H1 (cell line): ENCODE data around the gene P3R3URF. TPM values are rescaled to one million over a fixed set of nuclear protein-coding genes. Genes with fewer than 3 reads are reported as not detected.
A peak's percentile ranks its signal among the peaks of the same experiment; 100 is the strongest.

Source experiments
- CTCF ChIA-PET: fragments of 300-600 bp; sonication (Branson Sonifier 250); formaldehyde crosslinking; loops from one replicate; lab custom pipeline; 2021; ENCODE audit not compliant: partially characterized antibody; lab: Charles Lee
- POLR2A ChIA-PET: fragments of 300-600 bp; sonication (Branson Sonifier 250); formaldehyde crosslinking; loops from one replicate; lab custom pipeline; 2021; ENCODE audit warnings: inconsistent platforms; ENCODE audit not compliant: partially characterized antibody; lab: Charles Lee
- DNase-seq, 2 experiments: peaks; one replicate each; pipeline versions ENCODE4 v3.0.0 to v3.0.0-alpha.2; 2010 to 2022; ENCODE audit warnings: low spot score in 2 of 2, low read depth in 1 of 2, mixed read lengths in 1 of 2
- FAIRE-seq: peaks from 2 replicates; lab custom pipeline; 2011; peaks lifted over from hg19 to GRCh38; lab: Jason Lieb, UNC
- H2AFZ ChIP-seq: 2 replicates; pipeline ENCODE4 v1.8.1; 2012; ENCODE audit warnings: low read length, inconsistent platforms
- H2AK5ac ChIP-seq: 2 replicates; pipeline ENCODE4 v1.6.1; 2013; ENCODE audit warnings: low read depth, low read length
- H2BK120ac ChIP-seq: replicated peaks from 2 replicates; pipeline ENCODE3; 2013; ENCODE audit warnings: low read depth, low read length, inconsistent platforms
- H2BK12ac ChIP-seq: 2 replicates; pipeline ENCODE4 v1.6.1; 2013; ENCODE audit warnings: low read depth, low read length
- H2BK15ac ChIP-seq: 2 replicates; pipeline ENCODE4 v1.6.1; 2013; ENCODE audit warnings: low read length
- H2BK20ac ChIP-seq: 2 replicates; pipeline ENCODE4 v1.6.1; 2013; ENCODE audit warnings: low read length
- H2BK5ac ChIP-seq: 2 replicates; pipeline ENCODE4 v1.6.1; 2013; ENCODE audit warnings: low read depth, low read length
- H3K14ac ChIP-seq: 2 replicates; pipeline ENCODE4 v1.6.1; 2013; ENCODE audit warnings: inconsistent platforms; ENCODE audit not compliant: insufficient read length
- H3K18ac ChIP-seq: 2 replicates; pipeline ENCODE4 v1.6.1; 2013; ENCODE audit warnings: low read length; ENCODE audit errors: extremely low read depth
- H3K23ac ChIP-seq: 2 replicates; pipeline ENCODE4 v1.6.1; 2013; ENCODE audit warnings: inconsistent platforms; ENCODE audit not compliant: insufficient read length
- H3K23me2 ChIP-seq: 2 replicates; pipeline ENCODE4 v1.6.1; 2013; ENCODE audit warnings: low read depth, low read length
- H3K27ac ChIP-seq: 2 replicates; pipeline ENCODE4 v1.6.1; 2011; ENCODE audit warnings: low read depth, low read length, inconsistent platforms
- H3K27me3 ChIP-seq, 4 experiments: replicated peaks in 1 of 4; 1 replicate in 1 of 4; 2 replicates in 3 of 4; pipeline versions ENCODE4 v1.6.1 to v1.8.1; 2011 to 2013; ENCODE audit warnings: low read length in 3 of 4, mild to moderate bottlenecking in 3 of 4, inconsistent platforms in 2 of 4, mixed read lengths in 2 of 4, moderate library complexity in 1 of 4; ENCODE audit not compliant: control insufficient read depth in 3 of 4, insufficient read depth in 3 of 4; ENCODE audit errors: extremely low read depth in 1 of 4
- H3K36me3 ChIP-seq, 4 experiments: 2 replicates each; pipeline versions ENCODE4 v1.6.1 to v1.8.1; 2011 to 2013; ENCODE audit warnings: mild to moderate bottlenecking in 4 of 4, low read length in 3 of 4, moderate library complexity in 2 of 4, control low read depth in 1 of 4, inconsistent platforms in 1 of 4; ENCODE audit not compliant: insufficient read depth in 4 of 4, control insufficient read depth in 2 of 4
- H3K4ac ChIP-seq: replicated peaks from 2 replicates; pipeline ENCODE3; 2013; ENCODE audit warnings: low read length, low read depth, mixed read lengths, inconsistent platforms; ENCODE audit not compliant: insufficient read length
- H3K4me1 ChIP-seq, 4 experiments: replicated peaks in 1 of 4; 1 replicate in 1 of 4; 2 replicates in 3 of 4; pipeline versions ENCODE4 v1.6.1 to v1.8.1; 2011 to 2013; ENCODE audit warnings: low read length in 3 of 4, inconsistent platforms in 2 of 4, mixed read lengths in 1 of 4; ENCODE audit not compliant: insufficient read depth in 4 of 4, control insufficient read depth in 3 of 4
- H3K4me2 ChIP-seq, 2 experiments: 2 replicates each; pipeline versions ENCODE4 v1.6.1 to v1.8.1; 2011 to 2013; ENCODE audit warnings: low read depth in 2 of 2, low read length in 2 of 2, control low read depth in 1 of 2, inconsistent platforms in 1 of 2, mild to moderate bottlenecking in 1 of 2; ENCODE audit not compliant: insufficient read depth in 1 of 2
- H3K4me3 ChIP-seq, 4 experiments: fragments of 200-600, 300-600 bp in 1 of 4; sonication (generic), shearing (Covaris generic), sonication (Bioruptor Twin) in 1 of 4; 2 replicates each; pipeline versions ENCODE4 v1.5.1 to v1.8.1; 2011 to 2016; ENCODE audit warnings: low read length in 4 of 4, low read depth in 3 of 4, control low read depth in 2 of 4, inconsistent platforms in 2 of 4, mild to moderate bottlenecking in 2 of 4, mixed read lengths in 1 of 4, moderate library complexity in 1 of 4; ENCODE audit not compliant: insufficient read depth in 2 of 4; ENCODE audit errors: extremely low read depth in 1 of 4
- H3K56ac ChIP-seq: replicated peaks from 2 replicates; pipeline ENCODE3; 2013; ENCODE audit warnings: low read depth, mild to moderate bottlenecking, mixed read lengths, low read length, inconsistent platforms; ENCODE audit not compliant: insufficient read length
- H3K79me1 ChIP-seq: 2 replicates; pipeline ENCODE4 v1.6.1; 2013; ENCODE audit warnings: low read depth, low read length, control low read depth
- H3K79me2 ChIP-seq, 2 experiments: 2 replicates each; pipeline versions ENCODE4 v1.6.1 to v1.8.1; 2012 to 2013; ENCODE audit warnings: low read length in 2 of 2, mild to moderate bottlenecking in 2 of 2, inconsistent platforms in 1 of 2; ENCODE audit not compliant: insufficient read depth in 2 of 2, control insufficient read depth in 1 of 2
- H3K9ac ChIP-seq, 4 experiments: replicated peaks in 1 of 4; 1 replicate in 1 of 4; 2 replicates in 3 of 4; pipeline versions ENCODE4 v1.6.1 to v1.8.1; 2011 to 2013; ENCODE audit warnings: low read depth in 3 of 4, low read length in 3 of 4, control low read depth in 2 of 4, mild to moderate bottlenecking in 2 of 4, moderate library complexity in 2 of 4, inconsistent platforms in 1 of 4; ENCODE audit errors: extremely low read depth in 1 of 4
- H3K9me3 ChIP-seq, 2 experiments: 2 replicates each; pipeline versions ENCODE4 v1.6.1 to v1.8.1; 2012 to 2013; ENCODE audit warnings: mild to moderate bottlenecking in 2 of 2, moderate library complexity in 2 of 2, control low read depth in 1 of 2, inconsistent platforms in 1 of 2, low read depth in 1 of 2, low read length in 1 of 2, mixed read lengths in 1 of 2; ENCODE audit not compliant: insufficient read depth in 2 of 2
- H4K20me1 ChIP-seq, 2 experiments: replicated peaks in 1 of 2; 2 replicates each; pipeline versions ENCODE3 to v1.8.1; 2011 to 2013; ENCODE audit warnings: inconsistent platforms in 2 of 2, low read length in 2 of 2, mild to moderate bottlenecking in 1 of 2; ENCODE audit not compliant: insufficient read depth in 2 of 2, control insufficient read depth in 1 of 2
- H4K5ac ChIP-seq: 2 replicates; pipeline ENCODE4 v1.6.1; 2013; ENCODE audit warnings: low read length, low read depth, mixed read lengths, inconsistent platforms; ENCODE audit not compliant: insufficient read length
- H4K8ac ChIP-seq: 2 replicates; pipeline ENCODE4 v1.8.0; 2013; ENCODE audit warnings: mild to moderate bottlenecking, moderate library complexity, low read length, inconsistent platforms; ENCODE audit not compliant: insufficient read depth; ENCODE audit errors: extremely low read depth
- H4K91ac ChIP-seq: replicated peaks from 2 replicates; pipeline ENCODE3; 2013; ENCODE audit warnings: low read length, mixed read lengths, inconsistent platforms; ENCODE audit not compliant: insufficient read length
- BRCA1 ChIP-seq: IDR thresholded peaks from 2 replicates; pipeline ENCODE4 v1.6.1; 2012; ENCODE audit warnings: low read depth, low read length, improper control_type of control experiment
- CHD2 ChIP-seq: IDR thresholded peaks from 2 replicates; pipeline ENCODE4 v1.6.1; 2012; ENCODE audit warnings: low read length, improper control_type of control experiment
- CREB1 ChIP-seq: IDR thresholded peaks from 2 replicates; pipeline ENCODE4 v1.6.1; 2012; ENCODE audit warnings: inconsistent platforms
- CTBP2 ChIP-seq: IDR thresholded peaks from 2 replicates; pipeline ENCODE4 v1.7.0; 2011; ENCODE audit warnings: borderline replicate concordance, mild to moderate bottlenecking, moderate library complexity, mixed read lengths, low read length; ENCODE audit not compliant: insufficient read depth, insufficient read length
- JUND ChIP-seq: IDR thresholded peaks from 2 replicates; pipeline ENCODE4 v1.6.1; 2011; ENCODE audit warnings: mild to moderate bottlenecking, improper control_type of control experiment, low read length
- KDM1A ChIP-seq: fragments of 200-600, 300-600 bp; sonication (generic); IDR thresholded peaks from 2 replicates; pipeline ENCODE4 v1.7.1; 2016; ENCODE audit warnings: mild to moderate bottlenecking, low read length, borderline replicate concordance
- KDM5A ChIP-seq: fragments of 200-600 bp; IDR thresholded peaks from 2 replicates; pipeline ENCODE4 v1.7.1; 2012; ENCODE audit warnings: mild to moderate bottlenecking, low read length, inconsistent platforms, mixed read lengths
- PHF8 ChIP-seq: fragments of 200-600 bp; sonication (generic); conservative IDR thresholded peaks from 2 replicates; pipeline ENCODE4 v1.7.1; 2012; ENCODE audit warnings: low read depth, mild to moderate bottlenecking, inconsistent platforms, low read length, moderate library complexity
- POU5F1 ChIP-seq: IDR thresholded peaks from 2 replicates; pipeline ENCODE4 v1.6.1; 2011; ENCODE audit warnings: low read depth, mild to moderate bottlenecking, low read length, moderate library complexity
- SAP30 ChIP-seq: fragments of 300-600 bp; sonication (generic); IDR thresholded peaks from 2 replicates; pipeline ENCODE4 v1.7.1; 2012; ENCODE audit warnings: low read length, moderate library complexity, mild to moderate bottlenecking, inconsistent platforms; ENCODE audit not compliant: insufficient read depth, insufficient replicate concordance
- TAF1 ChIP-seq: IDR thresholded peaks from 2 replicates; pipeline ENCODE4 v1.6.1; 2011; ENCODE audit warnings: mild to moderate bottlenecking, low read depth, low read length
- TAF7 ChIP-seq: optimal IDR thresholded peaks from 2 replicates; pipeline ENCODE3; 2011; ENCODE audit warnings: low read depth, mild to moderate bottlenecking, inconsistent platforms, low read length, moderate library complexity, borderline replicate concordance
- TEAD4 ChIP-seq: IDR thresholded peaks from 2 replicates; pipeline ENCODE4 v1.6.1; 2012; ENCODE audit warnings: low read depth, low read length, inconsistent platforms, mixed read lengths
- WGBS, 2 experiments: shearing (Covaris generic) in 1 of 2; methylation state at CpG; one replicate each; pipeline versions ENCODE4 v1.1.6 to v1.1.7; 2013 to 2015; ENCODE audit warnings: low lambda C conversion rate in 2 of 2, mixed read lengths in 2 of 2, inconsistent platforms in 1 of 2, low coverage in 1 of 2, missing lambda C conversion rate in 1 of 2; ENCODE audit not compliant: insufficient replicate concordance in 2 of 2, insufficient coverage in 1 of 2, insufficient read length in 1 of 2; ENCODE audit errors: extremely low coverage in 1 of 2, missing lambda C conversion rate in 1 of 2; 5-methylcytosine and 5-hydroxymethylcytosine counted together
- polyA plus RNA-seq, 7 experiments: library from polyadenylated mRNA; depleted of rRNA in 3 of 7; stranded (reverse) in 5 of 7; unstranded in 2 of 7; fragments of >200 nt in 5 of 7; fragments of 200-250 nt in 2 of 7; gene quantifications; 1 replicate in 5 of 7; 2 replicates in 1 of 7; 4 replicates in 1 of 7; pipeline versions ENCODE4 v1.2.1 to v1.2.3, GENCODE V29; 2011 to 2013; ENCODE audit warnings: missing spikeins in 2 of 7, mixed read lengths in 2 of 7
- total RNA-seq: library from RNA; stranded (reverse); fragmentation: NEBNext Ultra II Directional; extraction: Animal tissue kit (Norgen Biotek cat#: 25700); gene quantifications from 2 replicates; pipeline ENCODE4 v1.2.1, GENCODE V29; 2021

The P3R3URF gene
- total and polyA plus RNA-seq, 2 of the 8 experiments (the other 6 are each of a cell fraction or from before 2014, with no cell fraction given): not detected

- H2BK5ac ChIP-seq: no peak overlapping the region
- POLR2A ChIA-PET: interaction anchor here (0.6 to 2.9 kb wide), 4 partner anchors 22 to 549 kb away, joined by 3 to 8 read pairs (median 3); partner anchors contain the start of gene PIK3R3
- 93% methylated on average over 1 of the region's 1 CpG; no CpG with 5 or more reads in 1 of the 2 experiments for WGBS, 2 experiments
- H4K20me1 ChIP-seq: no peaks in the 10 kb centered on the region
- no peak overlapping the region for H2BK120ac ChIP-seq
- no peaks in the 10 kb centered on the region for H3K9me3 ChIP-seq
- FAIRE-seq: no peak
- no peaks in the 10 kb centered on the region; the same call in 1 of the 2 replicates for H3K23me2 ChIP-seq
- H3K56ac ChIP-seq: no peak overlapping the region
- 0 out of 2 replicates have a peak overlapping the region, but pooled peaks have one; percentile 13 for H2BK20ac ChIP-seq
- no peak overlapping the region for H2AFZ ChIP-seq
- H2BK15ac ChIP-seq: 0 out of 2 replicates have a peak overlapping the region, but pooled peaks have one; percentile 83
- no peak overlapping the region for H2AK5ac ChIP-seq
- H3K27ac ChIP-seq: no peak overlapping the region
- no peak overlapping the region for H3K14ac ChIP-seq
- no peak overlapping the region for H3K4me2 ChIP-seq
- CTCF ChIA-PET: interaction anchor here (0.6 to 8.7 kb wide), 6 partner anchors 10 to 132 kb away, joined by 3 to 67 read pairs (median 10); no protein-coding TSS in a partner anchor
- H4K8ac ChIP-seq: no peak overlapping the region
- no peaks in the 10 kb centered on the region for H3K79me1 ChIP-seq
- no peak overlapping the region for H3K4ac ChIP-seq
- no peak overlapping the region for H4K5ac ChIP-seq
- H3K27me3 ChIP-seq: peaks cover 0 to 14% (median 9%) of the 10 kb centered on the region in 4 experiments; a peak in 5 of 7 replicates
- no peak overlapping the region for H3K4me3 ChIP-seq
- no peak for DNase-seq
- H3K79me2 ChIP-seq: no peaks in the 10 kb centered on the region
- H4K91ac ChIP-seq: no peak overlapping the region
- no peak overlapping the region for H3K18ac ChIP-seq
- H3K23ac ChIP-seq: no peak overlapping the region
- no peak overlapping the region for H2BK12ac ChIP-seq
- H3K9ac ChIP-seq: no peak overlapping the region
- peaks cover under 1 to 23% (median 11%) of the 10 kb centered on the region in 4 experiments for H3K4me1 ChIP-seq
- no peaks in the 10 kb centered on the region for H3K36me3 ChIP-seq
- no peak for TF ChIP-seq TEAD4
- no peak for TF ChIP-seq KDM5A
- no peak for TF ChIP-seq POU5F1
- no peak for TF ChIP-seq KDM1A
- TF ChIP-seq TAF1: no peak
- no peak for TF ChIP-seq CREB1
- no peak for TF ChIP-seq JUND
- no peak for TF ChIP-seq CHD2
- no peak for TF ChIP-seq BRCA1
- no peak for TF ChIP-seq SAP30
- no peak for TF ChIP-seq CTBP2
- no peak for TF ChIP-seq PHF8
- no peak for TF ChIP-seq TAF7
These were observed 7.8 kb downstream of the P3R3URF start for GRCh38 chr1:46168477-46168876.
